Erythroblast (primary cell): ENCODE data around the gene TPM1.

Experiments used
- GATA1 ChIP-seq: IDR thresholded peaks from 2 replicates; pipeline ENCODE4 v1.6.1; 2011; ENCODE audit warnings: low read depth, mild to moderate bottlenecking, control low read depth, low read length, moderate library complexity
- POLR2A ChIP-seq: IDR thresholded peaks from 2 replicates; pipeline ENCODE4 v1.6.1; 2011; ENCODE audit warnings: mild to moderate bottlenecking, low read length

DNA sequence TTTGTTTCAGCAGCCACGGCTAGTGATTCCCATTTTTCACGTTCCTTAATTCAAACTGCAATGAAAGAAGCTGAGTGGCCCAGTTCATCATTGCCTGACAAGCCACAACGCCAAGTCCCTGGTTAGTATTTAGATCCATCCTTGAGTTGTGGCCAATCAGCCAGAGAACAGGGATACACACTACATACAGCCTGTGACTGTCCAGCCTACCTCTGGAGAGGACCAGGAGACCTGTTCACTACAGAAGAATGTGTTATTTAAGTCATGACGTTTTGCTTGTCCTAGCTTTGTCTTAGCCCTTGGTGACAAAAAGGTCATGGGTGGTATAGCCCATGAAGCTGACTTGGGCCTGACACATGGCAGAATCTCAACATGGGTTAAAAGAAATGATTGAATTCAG, 2.7 kb upstream of the TPM1 start:
- TF ChIP-seq POLR2A, result no peak
- TF ChIP-seq GATA1, result no peak
